Measurements from ENCODE around the gene KRTAP4-3.
"Not testable (repeated sequence)": the region's sequence is repeated elsewhere in the genome, so short reads cannot be mapped to it uniquely, and the experiment has no call there.

KRTAP4-3 gene

DNA sequence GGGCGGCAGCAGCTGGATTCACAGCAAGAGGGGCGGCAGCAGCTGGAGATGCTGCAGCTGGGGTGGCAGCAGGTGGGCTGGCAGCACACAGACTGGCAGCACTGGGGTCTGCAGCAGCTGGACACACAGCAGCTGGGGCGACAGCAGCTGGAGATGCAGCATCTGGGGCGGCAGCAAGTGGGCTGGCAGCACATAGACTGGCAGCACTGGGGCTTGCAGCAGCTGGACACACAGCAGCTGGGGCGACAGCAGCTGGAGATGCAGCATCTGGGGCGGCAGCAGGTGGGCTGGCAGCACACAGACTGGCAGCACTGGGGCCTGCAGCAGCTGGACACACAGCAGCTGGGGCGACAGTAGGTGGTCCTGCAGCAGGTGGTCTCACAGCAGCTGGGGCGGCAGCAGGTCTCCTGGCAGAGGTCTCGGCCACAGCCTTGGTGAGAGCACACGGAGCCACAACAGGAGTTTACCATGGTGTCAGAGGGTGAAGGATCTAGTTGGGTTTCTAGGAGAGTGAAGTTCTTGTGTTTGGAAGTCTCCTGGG is 50.1 kb downstream of the KRTAP4-3 start, which contains the start of gene KRTAP4-11:
KRTAP4-11 (minus strand) TSS at position 528 of the 541 bp plus-strand sequence; CDS start at position 470, 58 bp downstream.
- not testable (repeated sequence) for DNase-seq (ENCODE audit: low spot score)
